Measurements from ENCODE around the gene DTWD2.
"Not testable (repeated sequence)": the region's sequence is repeated elsewhere in the genome, so short reads cannot be mapped to it uniquely, and the experiment has no call there.

DTWD2 gene

GRCh38 chr5:118987988-118988865, at the start of gene DTWD2:
Gene DTWD2 (minus strand): TSS chr5:118988547. CDS start chr5:118988511, 36 bp downstream.
- DNase-seq: peak; percentile 97

- DNase-seq: no peak
These were observed 49.3 kb upstream of the DTWD2 start for GRCh38 chr5:119037496-119038215.

GRCh38 chr5:119036101-119036762, 47.9 kb upstream of the DTWD2 start:
- DNase-seq: no peak

- DNase-seq: no peak
These were observed 44.8 kb upstream of the DTWD2 start for GRCh38 chr5:119033135-119033534.

- DNase-seq: no peak
These were observed 44.3 kb upstream of the DTWD2 start for GRCh38 chr5:119032656-119033055.

- no peak for DNase-seq
These were observed 43.6 kb upstream of the DTWD2 start for GRCh38 chr5:119031905-119032304.

GRCh38 chr5:119031011-119031886, 42.9 kb upstream of the DTWD2 start:
- DNase-seq: no peak

- DNase-seq: no peak
These were observed 40.2 kb upstream of the DTWD2 start for GRCh38 chr5:119028575-119028974.

- DNase-seq: no peak
These were observed 34.4 kb upstream of the DTWD2 start for GRCh38 chr5:119022773-119023172.

- DNase-seq: no peak
These were observed 33.8 kb upstream of the DTWD2 start for GRCh38 chr5:119022017-119022745.

- no peak for DNase-seq
These were observed 32.9 kb upstream of the DTWD2 start for GRCh38 chr5:119021149-119021732.

- peak; percentile 26 for DNase-seq
These were observed 31.6 kb upstream of the DTWD2 start for GRCh38 chr5:119019949-119020348.

- DNase-seq: no peak
These were observed 31.2 kb upstream of the DTWD2 start for GRCh38 chr5:119019501-119019900.

- no peak for DNase-seq
These were observed 29.6 kb upstream of the DTWD2 start for GRCh38 chr5:119017994-119018393.

GRCh38 chr5:119016125-119016774, 27.9 kb upstream of the DTWD2 start:
- DNase-seq: no peak

GRCh38 chr5:119011186-119011585, 22.8 kb upstream of the DTWD2 start:
- DNase-seq: no peak

- DNase-seq: no peak
These were observed 21.9 kb upstream of the DTWD2 start for GRCh38 chr5:119010206-119010605.

GRCh38 chr5:119009131-119009530, 20.8 kb upstream of the DTWD2 start:
- DNase-seq: no peak

GRCh38 chr5:118999696-119000095, 11.3 kb upstream of the DTWD2 start:
- no peak for DNase-seq

GRCh38 chr5:118998861-118999260, 10.5 kb upstream of the DTWD2 start:
- not testable (repeated sequence) for DNase-seq

- DNase-seq: no peak
These were observed 7.8 kb upstream of the DTWD2 start for GRCh38 chr5:118996098-118996497.
